HG03571 (cell line): ENCODE data around the gene PIP5K1B.

Experiments
- ATAC-seq: cut with Tn5 transposase; IDR thresholded peaks from one replicate; pipeline ENCODE4 v1.9.1; 2021; ENCODE audit not compliant: unreplicated experiment

PIP5K1B gene

GRCh38 chr9:68804911-68805889 lies 100.2 kb downstream of the PIP5K1B start:
- ATAC-seq = no peak

- ATAC-seq = no peak
Observed at GRCh38 chr9:68805890-68806517, 101.0 kb downstream of the PIP5K1B start.

GRCh38 chr9:68808338-68808890 lies 103.4 kb downstream of the PIP5K1B start:
- ATAC-seq = no peak

- no peak for ATAC-seq
Observed at GRCh38 chr9:68817079-68817875, 112.2 kb downstream of the PIP5K1B start.

GRCh38 chr9:68819065-68819464 lies 114.0 kb downstream of the PIP5K1B start:
- no peak for ATAC-seq

GRCh38 chr9:68821911-68822310 lies 116.9 kb downstream of the PIP5K1B start:
- no peak for ATAC-seq

- ATAC-seq = no peak
Observed at GRCh38 chr9:68822596-68823165, 117.6 kb downstream of the PIP5K1B start.

- no peak for ATAC-seq
Observed at GRCh38 chr9:68825762-68826472, 120.9 kb downstream of the PIP5K1B start.

GRCh38 chr9:68827837-68828744 lies 123.1 kb downstream of the PIP5K1B start:
- no peak for ATAC-seq

GRCh38 chr9:68832101-68832500 lies 127.1 kb downstream of the PIP5K1B start:
- no peak for ATAC-seq

- no peak for ATAC-seq
Observed at GRCh38 chr9:68832861-68833518, 128.0 kb downstream of the PIP5K1B start.

GRCh38 chr9:68834931-68835520 lies 130.0 kb downstream of the PIP5K1B start:
- ATAC-seq = no peak

GRCh38 chr9:68836788-68837187 lies 131.7 kb downstream of the PIP5K1B start:
- ATAC-seq = no peak

- ATAC-seq = no peak
Observed at GRCh38 chr9:68838245-68838644, 133.2 kb downstream of the PIP5K1B start.

- ATAC-seq = no peak
Observed at GRCh38 chr9:68841276-68842052, 136.4 kb downstream of the PIP5K1B start.

GRCh38 chr9:68842568-68842967 lies 137.5 kb downstream of the PIP5K1B start:
- no peak for ATAC-seq

- ATAC-seq = no peak
Observed at GRCh38 chr9:68843239-68843638, 138.2 kb downstream of the PIP5K1B start.
